GM18502 (cell line): ENCODE data around the gene MAK.
"Not testable (repeated sequence)": the region's sequence is repeated elsewhere in the genome, so short reads cannot be mapped to it uniquely, and the experiment has no call there.

ENCODE experiments used
- ATAC-seq: cut with Tn5 transposase; IDR thresholded peaks from one replicate; pipeline ENCODE4 v1.9.1; 2021; ENCODE audit warnings: mild to moderate bottlenecking; ENCODE audit not compliant: unreplicated experiment, poor library complexity

MAK gene

DNA sequence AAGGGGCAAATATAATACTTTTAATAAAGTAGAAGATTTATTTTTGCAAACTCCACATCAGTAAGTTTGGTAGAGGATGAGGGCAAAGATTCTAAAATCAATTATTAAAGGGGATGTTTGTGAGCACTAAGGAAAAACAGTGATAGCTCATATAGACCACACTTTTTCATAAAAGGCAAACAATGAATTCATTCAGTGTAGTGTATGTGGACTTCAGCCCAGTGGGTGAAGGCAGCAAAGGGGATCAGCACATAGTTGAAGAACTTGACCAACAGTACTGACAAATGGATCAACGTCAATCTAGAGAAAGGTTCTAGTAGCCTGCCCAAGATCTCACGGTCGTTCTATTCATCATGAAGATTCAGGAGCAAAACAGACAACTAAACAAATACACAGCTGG is 45.3 kb downstream of the MAK start:
- no peak for ATAC-seq

DNA sequence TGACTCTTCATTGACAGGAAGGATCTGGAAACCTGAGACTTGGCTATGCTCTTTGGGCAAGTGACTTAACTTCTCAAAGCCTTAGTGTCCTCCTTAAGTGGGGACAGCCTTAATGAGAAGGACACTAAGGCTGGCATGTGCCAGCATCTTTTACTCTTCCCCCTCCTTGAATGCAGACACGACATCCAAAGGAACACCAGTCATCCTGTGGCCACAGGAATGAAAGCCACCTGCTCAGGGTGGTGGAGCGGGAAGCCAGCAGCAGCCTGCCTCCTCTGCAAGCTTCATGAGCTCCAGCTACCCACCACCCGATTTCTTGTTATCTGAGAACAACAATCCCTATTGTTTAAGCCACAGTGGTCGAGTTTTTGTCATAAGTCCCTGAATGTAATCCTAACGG is 46.2 kb downstream of the MAK start:
- ATAC-seq, result no peak

DNA sequence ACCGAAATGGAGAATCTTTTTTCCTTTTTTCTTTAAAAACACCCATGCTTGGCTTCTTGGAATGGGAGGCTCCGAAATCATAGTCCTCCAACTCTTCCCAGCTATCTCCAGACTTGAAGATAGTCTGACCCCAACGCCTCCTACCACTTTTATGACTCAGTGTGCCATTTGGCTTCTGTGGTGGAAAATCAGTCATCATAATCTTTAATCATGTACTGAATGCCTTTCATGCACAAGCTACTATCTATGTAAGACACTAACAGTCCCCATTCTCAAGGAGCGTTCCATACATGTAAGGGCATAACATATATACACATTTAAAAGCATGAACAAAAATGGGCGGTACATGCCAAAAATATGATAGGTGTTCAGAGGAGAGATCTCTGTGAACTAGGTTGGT is 46.7 kb downstream of the MAK start:
- no peak for ATAC-seq

DNA sequence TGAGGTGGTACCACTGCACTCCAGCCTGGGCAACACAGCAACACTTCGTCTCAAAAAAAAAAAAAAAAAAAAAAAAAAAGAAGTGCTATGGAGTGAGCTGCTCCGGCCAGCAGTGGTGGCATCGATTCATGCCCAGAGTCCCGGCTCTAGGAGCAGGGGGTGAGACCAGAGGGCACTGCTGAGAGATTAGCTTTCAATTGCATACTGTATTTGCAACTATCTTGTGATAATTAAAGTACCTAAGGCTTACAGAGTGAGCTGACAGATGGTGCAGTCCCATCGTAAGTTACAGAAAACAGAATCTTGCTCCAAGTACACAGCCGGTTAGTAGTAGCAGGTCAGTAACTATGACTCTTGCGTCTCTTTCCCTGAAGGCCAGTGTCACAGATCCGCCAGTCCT is 59.3 kb downstream of the MAK start:
- ATAC-seq, result no peak

DNA sequence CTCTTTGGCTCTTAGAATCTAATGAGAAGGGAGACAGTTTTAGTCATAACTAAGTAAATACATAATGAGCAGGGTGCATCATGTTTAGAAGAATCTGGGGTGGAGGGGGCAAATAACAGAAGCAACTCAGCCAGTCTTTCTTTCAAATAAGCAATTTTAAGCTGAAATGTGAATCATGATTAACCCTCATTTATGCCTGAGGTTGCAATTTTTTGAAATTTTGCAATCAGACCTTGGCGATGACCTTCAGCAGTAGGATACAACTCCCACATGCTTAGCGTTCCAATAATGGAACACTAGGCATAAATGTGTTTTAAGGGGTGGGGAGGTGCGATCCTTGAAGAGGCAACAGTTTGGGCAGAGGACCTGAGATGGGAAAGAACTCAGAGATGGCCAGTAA is 60.1 kb downstream of the MAK start:
- ATAC-seq, result no peak

DNA sequence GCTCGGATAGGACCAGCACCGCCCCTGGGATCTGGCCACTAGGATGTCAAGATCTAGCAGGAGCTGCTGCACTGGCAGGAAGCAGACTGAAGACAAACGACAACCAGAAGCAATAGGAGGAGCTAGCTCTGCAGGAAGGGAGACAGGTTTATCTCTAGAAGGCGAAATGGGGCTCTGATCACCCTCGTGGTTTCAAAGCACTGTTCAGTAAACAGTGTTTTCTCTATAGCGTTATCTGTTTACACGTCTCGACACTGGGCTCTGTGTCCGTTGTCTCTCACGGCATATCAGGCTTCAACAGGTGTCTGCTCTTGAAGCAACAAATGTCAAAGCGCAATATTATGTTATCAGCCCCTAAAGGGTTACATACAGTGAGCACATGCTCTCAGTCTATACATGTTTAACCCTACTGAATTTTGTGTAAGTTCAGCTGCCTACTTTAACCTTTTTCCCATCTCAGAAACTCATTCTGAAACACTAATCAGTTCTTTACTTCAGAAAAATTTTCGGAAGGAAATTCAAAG is 66.9 kb downstream of the MAK start:
- no peak for ATAC-seq

DNA sequence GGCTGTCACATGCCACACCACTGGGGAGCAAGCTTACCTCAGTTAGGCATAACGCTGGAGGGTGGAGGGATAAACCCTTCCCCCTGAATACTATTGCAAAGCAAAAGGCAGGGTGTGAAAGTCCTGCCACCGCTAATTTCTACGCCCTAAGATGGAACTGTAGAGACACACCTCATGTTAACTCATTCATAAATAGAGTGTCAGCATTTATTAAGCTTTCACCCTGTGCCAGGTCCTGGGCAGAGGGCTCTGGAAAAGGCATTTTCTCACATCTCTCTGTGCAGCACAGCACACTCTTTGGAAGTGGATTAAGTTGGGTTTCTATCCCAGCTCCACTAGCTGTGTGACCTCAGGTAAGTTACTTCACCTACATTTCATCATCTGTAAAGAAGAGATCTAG is 68.9 kb downstream of the MAK start:
- no peak for ATAC-seq

DNA sequence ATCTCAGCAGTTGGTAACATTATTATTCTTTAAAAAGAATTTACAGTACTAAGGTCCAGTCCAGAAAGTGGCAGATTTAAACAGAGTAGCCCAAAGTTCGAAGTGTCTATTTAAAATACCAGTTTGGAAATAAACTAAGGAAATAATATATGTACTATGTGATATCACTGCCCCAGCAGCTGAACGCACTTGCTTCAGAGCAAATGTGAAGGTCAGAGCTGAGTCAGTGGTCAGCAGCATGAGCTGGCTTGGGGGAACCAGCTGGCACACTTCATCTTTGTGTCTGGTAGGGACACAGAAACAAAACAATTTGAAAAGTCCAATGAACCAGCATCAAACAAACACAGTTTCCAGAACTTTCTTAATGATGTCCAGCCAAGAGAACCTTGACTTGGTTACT is 75.3 kb downstream of the MAK start:
- ATAC-seq, result no peak

DNA sequence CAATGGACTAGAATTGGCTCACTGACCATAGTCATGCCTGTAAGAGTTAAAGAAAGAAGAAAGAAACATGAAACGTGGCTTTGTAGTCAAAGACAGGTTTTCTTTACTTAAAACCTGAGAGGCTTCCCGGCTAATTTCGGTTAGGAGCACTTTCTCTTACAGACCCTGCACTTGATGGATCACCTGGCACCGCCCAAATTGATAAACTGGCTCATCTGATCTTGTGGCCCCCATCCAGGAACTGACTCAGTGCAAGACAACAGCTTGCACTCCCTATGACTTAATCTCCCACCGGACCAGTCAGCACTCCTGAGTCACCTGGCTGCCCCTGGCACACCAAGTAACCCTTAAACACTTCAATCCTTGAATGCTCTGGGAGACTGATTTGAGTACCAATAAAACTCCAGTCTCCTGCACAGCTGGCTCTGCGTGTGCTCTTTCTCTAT is 78.4 kb downstream of the MAK start:
- no peak for ATAC-seq

DNA sequence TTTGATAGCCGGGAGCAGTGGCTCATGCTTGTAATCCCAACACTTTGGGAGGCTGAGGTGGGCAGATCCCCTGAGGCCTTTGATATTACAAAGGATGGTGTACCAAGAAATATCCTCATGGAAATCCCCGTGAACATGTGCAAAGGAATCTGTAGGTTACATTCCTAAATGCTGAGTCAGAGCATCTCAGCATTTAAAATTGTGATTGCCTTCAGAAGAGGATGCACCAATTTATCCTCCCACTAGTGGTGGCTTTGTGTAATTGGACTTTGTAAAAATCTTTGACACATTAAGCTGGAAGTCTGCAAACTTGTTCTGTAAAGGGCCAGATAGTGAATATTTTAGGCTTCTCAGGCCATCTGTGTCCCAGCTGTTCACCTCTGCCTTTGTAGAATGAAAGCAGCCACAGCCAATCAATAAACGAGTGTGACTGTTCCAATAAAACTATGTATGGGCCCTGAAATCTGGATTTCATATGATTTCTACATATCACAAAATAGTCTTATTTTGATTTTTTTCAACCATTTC is 79.0 kb downstream of the MAK start:
- ATAC-seq, result peak; percentile 80

DNA sequence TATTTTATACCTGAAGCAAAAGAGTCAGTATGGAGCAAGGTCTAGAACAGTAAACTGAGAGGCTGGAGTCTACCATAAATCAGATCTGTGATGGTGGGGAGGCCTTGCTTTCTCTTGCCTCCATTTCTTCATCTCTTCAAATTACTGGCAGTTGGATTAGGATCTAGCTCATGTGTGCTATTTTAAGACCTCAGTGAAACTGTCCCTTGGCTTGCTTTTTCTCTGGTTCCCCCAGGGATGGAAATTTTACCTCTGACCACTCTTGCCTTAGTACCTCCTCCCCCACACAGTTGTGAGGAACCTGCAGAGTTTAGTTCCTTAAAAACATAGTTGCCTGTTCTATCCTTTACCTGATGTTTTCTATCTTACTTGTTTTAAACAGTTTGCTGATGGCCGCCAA is 82.3 kb downstream of the MAK start:
- no peak for ATAC-seq

DNA sequence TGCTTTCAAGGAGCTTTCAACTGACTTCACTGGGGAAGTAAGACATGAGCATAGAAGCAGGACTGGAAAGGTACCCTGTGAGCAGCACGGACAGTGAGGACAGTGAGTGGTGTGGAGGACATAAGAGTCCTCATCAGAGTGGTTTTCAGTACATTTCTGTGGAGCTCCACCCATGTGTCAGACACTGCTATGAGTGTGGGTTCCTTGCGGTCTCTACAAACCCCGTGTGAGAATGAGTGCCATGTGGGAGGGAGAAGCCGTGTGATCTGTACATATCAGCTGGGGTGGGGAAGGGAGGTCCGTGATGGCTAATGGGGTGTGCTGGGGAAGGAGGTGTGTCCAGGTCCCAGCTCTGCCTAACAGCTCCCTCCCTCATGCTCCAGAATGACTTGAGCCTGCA is 86.6 kb downstream of the MAK start:
- ATAC-seq, result not testable (repeated sequence)

DNA sequence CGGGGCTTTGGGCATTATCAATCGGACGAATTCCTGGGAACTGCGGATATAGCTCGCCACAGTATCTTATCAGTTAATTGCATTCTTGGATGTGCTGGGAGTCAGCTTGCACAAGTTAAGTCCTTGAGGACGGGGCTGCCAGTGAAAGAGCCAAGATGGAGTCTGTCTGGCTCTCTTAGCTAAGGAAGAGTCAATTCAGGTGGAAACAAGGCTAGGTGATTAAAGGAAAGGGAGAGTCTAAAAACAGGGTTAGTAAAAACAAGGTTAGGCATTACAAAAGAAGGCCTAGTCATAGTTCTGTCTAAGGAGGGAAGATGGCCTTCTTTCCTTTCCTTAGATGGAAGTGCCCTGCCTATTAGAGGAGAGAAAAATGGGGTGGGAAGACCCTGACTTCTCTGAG is 87.8 kb downstream of the MAK start:
- ATAC-seq, result not testable (repeated sequence)

DNA sequence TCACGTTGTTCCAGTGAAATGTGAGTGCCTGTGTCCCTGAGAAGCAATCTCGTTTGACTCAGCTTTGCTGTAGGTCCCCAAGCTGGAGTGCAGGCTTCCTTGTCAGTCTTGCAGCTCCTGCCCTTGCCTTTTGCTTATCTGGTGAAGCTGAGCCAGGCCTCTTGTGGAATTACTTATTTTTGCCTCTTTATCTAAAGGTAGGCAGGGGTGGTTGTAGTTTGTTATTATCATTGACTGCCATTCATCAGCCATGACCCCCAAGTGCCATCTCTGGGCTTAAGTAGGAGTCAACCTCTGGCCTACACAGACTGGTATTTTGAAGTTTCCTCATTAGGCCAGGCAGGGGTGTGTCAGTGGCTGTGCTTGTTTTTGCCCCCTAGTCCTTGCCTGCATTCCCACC is 88.6 kb downstream of the MAK start:
- ATAC-seq, result no peak

DNA sequence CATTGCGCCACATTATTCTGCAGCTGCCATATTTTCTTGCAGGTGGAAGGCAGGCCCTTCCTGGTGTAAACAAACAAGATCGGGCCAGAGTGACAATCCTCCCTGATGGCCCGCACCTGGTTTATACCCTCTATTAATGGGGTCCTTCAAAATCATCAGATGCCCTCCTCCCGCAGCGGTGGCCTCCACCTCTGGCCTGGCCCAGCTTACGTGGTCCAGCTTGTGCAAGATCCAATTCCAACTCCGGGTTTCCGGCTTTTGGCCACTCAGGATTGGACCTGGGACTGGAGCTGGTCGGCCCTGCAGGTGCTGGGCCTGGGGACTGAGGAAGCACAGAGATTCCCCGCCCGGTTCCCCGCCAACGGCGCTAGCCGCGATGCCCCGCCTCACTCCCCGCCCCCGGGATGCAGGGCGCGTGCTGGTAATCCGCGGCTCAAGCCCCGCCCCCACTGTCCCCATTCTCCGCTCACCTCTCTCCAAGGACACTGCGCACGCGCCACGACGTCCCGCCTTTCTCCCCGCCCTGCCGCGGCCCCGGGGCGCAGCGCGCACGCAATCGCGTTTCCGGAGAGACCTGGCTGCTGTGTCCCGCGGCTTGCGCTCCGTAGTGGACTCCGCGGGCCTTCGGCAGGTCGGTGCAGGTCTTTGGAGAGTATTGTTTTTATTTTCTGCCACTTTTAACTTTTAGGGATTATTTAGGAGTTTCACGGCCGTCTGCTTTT is 90.9 kb downstream of the MAK start, which contains the start of gene TMEM14B:
TMEM14B (plus strand) TSS at position 555 of the 722 bp plus-strand sequence. CDS start 1,441 bp downstream, outside the sequence.
- ATAC-seq, result peak; percentile 97

DNA sequence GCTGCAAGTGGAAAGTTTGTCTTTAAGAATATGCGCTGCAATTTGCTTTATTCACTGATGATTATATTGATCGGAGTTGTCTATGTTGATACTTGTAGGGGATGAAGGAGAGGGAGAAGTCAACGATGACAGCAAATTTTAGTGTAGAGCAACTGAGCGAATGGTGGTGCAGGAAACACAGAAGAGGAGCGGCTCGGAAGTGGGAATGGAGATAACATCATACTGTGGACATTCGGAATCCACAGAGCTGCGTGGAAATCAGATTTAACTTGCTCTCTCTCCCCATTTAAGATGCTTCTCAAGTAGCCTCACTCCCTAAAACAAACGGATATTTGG is 91.5 kb downstream of the MAK start:
- no peak for ATAC-seq

DNA sequence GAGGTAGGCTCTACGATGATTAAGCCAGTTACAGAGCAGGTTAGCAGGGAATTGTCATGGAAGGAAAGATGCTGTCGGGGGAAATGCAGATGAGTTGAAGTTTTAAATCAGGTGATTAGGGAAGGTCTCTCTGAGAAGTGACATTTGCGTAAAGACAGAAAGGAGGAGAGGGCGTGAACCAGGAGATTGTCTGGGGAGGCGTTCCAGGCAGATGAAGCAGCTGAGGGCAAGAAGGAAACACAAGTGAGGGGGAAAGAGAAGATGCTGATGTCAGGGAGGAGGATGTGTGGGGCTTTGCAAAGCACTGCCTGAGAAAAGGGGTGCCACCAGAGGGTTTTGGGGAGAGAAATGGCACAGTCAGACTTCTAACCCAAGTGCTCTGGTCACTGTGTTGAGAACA is 93.2 kb downstream of the MAK start:
- ATAC-seq, result no peak

DNA sequence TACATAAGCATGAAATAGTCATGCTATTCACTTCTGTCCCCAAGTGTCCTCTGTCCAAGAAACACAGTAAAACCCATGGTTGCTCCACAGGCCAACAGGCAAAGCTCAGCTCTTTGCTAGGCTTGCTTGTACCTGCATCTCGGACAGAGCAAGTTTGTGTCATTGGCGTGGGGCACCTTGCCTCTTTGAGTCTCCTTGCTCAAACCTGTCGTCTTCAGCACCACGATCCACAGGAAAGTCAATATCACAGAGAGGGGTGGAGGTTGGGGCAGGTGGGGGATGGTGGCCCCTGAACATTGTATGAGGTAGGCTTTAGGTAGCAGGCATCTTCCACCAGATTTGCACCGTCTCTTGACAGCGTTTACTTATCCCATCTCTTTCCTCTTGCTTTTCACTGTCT is 94.8 kb downstream of the MAK start:
- no peak for ATAC-seq

DNA sequence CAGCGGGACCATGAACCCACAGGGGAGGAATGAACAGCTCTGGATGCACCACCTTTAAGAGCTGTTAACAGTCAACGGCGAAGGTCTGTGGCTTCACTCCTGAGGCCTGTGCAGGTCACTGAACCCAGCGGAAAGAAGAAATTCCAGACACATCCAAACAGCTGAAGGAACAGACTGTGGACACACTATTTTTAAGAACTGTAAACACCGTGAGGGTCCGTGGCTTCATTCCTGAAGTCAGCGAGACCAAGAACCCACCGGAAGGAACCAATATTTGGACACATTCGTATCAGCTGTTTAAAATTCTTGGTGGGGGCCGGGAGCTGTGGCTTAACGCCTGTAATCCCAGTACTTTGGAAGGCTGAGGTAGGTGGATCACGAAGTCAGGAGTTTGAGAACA is 96.1 kb downstream of the MAK start:
- ATAC-seq, result no peak

DNA sequence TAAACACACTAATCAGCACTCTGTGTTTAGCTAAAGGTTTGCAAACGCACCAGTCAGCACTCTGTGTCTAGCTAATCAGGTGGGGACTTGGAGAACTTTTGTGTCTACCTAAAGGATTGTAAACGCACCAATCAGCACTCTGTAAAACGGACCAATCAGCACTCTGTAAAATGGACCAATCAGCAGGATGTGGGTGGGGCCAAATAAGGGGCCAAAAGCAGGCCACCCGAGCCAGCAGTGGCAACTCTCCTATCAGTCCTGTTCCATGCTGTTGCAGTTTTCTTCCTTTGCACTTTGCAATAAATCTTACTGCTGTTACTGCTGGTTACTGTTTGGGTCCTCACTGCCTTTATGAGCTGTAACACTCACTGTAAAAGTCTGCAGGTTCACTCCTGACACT is 96.7 kb downstream of the MAK start:
- ATAC-seq, result not testable (repeated sequence)

DNA sequence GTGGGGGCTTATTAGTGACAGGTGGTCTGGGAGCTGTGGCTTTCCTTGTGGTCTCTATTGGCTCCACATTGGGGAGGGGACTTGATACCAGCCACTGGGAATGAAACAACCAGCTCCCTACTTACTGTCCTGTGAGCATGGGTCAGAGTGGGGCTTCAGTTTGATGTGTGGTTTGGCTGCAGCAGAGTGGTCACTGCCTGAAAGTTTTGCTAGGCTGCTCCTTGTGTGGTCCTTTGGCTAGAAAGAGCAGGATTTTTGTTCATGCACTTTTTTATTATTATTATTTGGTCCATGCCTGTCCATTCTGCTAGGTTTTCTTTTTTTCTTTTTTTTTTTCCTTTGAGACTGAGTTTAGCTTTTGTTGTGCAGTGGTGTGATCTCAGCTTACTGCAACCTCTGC is 98.3 kb downstream of the MAK start:
- no peak for ATAC-seq

DNA sequence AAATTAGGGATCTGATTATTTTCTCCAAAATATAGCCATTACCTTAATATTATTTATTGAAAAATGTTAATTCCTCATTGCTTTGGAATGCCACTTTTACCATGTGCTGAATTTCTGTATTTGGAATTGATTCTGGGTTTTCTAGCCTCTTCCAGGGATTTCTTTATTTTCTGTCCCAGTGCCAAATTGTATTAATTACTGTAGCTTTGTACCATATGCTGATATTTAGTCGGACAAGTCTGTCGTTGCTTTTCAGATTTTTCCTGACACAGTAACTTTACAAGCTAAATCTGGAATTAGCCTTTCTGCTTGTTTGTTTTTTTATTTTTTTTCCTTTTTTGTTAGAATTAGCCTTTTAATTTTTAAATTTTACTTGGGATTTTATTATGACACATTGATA is 101.6 kb downstream of the MAK start:
- no peak for ATAC-seq
